ENCODE results near the gene ZMYND11. TPM values are rescaled to one million over a fixed set of nuclear protein-coding genes. Genes with fewer than 3 reads are reported as not detected.

The ZMYND11 gene
- total and polyA plus RNA-seq, 9 of the 15 experiments (the other 6 are each of a cell fraction or from before 2014, with no cell fraction given) = 2.7 to 13.8 (median 8.8) TPM

- TF ChIP-seq SOX6 (IDR thresholded peaks at IDR 0.05) (peak; percentile 50; the same call in 1 of the 2 replicates), ZKSCAN8 (CRISPR knock-in tag; IDR thresholded peaks at IDR 0.05) (no peak), ELF1 (tag; IDR thresholded peaks at IDR 0.05) (peak; percentile 45; the same call in 1 of the 2 replicates), DPF2 (IDR thresholded peaks at IDR 0.05) (peak; percentile 64), NCOA1 (IDR thresholded peaks at IDR 0.05; ENCODE audit: low read depth) (0 out of 2 replicates have a peak, but pooled peaks have one; percentile 20), MCM3 (IDR thresholded peaks at IDR 0.05) (no peak), ETV1 (tag; conservative IDR thresholded peaks at IDR 0.05; ENCODE audit: low read depth) (peak; percentile 84), L3MBTL2 (IDR thresholded peaks at IDR 0.05) (peak; percentile 21; the same call in 1 of the 2 replicates), ZBTB11 (CRISPR knock-in tag; IDR thresholded peaks at IDR 0.05) (peak in 1 of 3 experiments; percentile 52; a peak in 1 of 6 replicates), JUND (IDR thresholded peaks at IDR 0.05; ENCODE audit: borderline replicate concordance, low read depth, low read length) (peak; percentile 38; the same call in 1 of the 2 replicates), JUND (tag; IDR thresholded peaks at IDR 0.05; ENCODE audit: borderline replicate concordance, low read depth, low read length) (no peak), ATF1 (CRISPR knock-in tag; IDR thresholded peaks at IDR 0.05) (no peak), ATF1 (tag; IDR thresholded peaks at IDR 0.05) (peak; percentile 70), KLF1 (tag; IDR thresholded peaks at IDR 0.05) (peak; percentile 67; the same call in 1 of the 2 replicates), NR2C2 (CRISPR knock-in tag; IDR thresholded peaks at IDR 0.05) (no peak), NR2C2 (tag; IDR thresholded peaks at IDR 0.05) (peak; percentile 42), PRMT5 (CRISPR knock-in tag; IDR thresholded peaks at IDR 0.05) (no peak), CEBPG (CRISPR knock-in tag; IDR thresholded peaks at IDR 0.05) (peak; percentile 32; the same call in 1 of the 2 replicates), CEBPG (tag; conservative IDR thresholded peaks at IDR 0.05 in 1 of 2, IDR thresholded peaks at IDR 0.05 in 1 of 2) (no peak), TEAD4 (IDR thresholded peaks at IDR 0.05; ENCODE audit: low read length) (peak; percentile 66), TEAD4 (CRISPR knock-in tag; IDR thresholded peaks at IDR 0.05; ENCODE audit: borderline replicate concordance) (no peak), ZNF384 (IDR thresholded peaks at IDR 0.05; ENCODE audit: low read depth, low read length) (peak; percentile 85), ZBTB1 (CRISPR knock-in tag; IDR thresholded peaks at IDR 0.05; ENCODE audit: borderline replicate concordance, low read depth) (no peak), ZNF24 (IDR thresholded peaks at IDR 0.05) (no peak), LCOR (CRISPR knock-in tag; IDR thresholded peaks at IDR 0.05) (no peak), RUNX1 (IDR thresholded peaks at IDR 0.05; ENCODE audit: low read depth) (no peak), RCOR1 (IDR thresholded peaks at IDR 0.05; ENCODE audit: borderline replicate concordance in 1 of 2, low read depth in 2 of 2, low read length in 2 of 2) (peak in 1 of 2 experiments; percentile 82; a peak in 2 of 4 replicates), ZNF75A (CRISPR knock-in tag; IDR thresholded peaks at IDR 0.05) (peak; percentile 39; the same call in 1 of the 2 replicates)
Measured at GRCh38 chr10:87177-88080, 47.8 kb upstream of the ZMYND11 start (continued).

Data from K562 (cell line).